ENCODE measurements around the gene WDR72. TPM values are rescaled to one million over a fixed set of nuclear protein-coding genes. Genes with fewer than 3 reads are reported as not detected.

The WDR72 gene
- total RNA-seq, 1 experiment from 2014 or later = not detected

DNA sequence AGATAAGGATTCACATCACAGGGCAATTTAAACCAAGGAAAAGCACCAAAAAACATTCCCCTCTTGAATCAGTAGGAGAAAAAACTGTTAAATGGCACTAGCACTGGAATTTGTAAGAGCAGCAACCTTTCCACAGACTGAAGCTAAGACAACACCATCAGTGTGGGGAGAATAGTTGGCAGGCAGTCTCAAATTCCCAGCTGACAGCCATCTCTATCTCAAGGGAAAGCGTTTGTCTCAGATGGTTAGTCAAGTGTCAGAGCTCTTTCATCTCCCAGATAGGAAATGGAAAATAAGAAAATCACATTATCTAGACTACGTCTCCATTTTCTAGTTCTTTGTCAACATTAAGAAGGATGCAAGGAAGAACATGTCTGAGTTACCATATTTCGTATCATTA, 228.7 kb downstream of the WDR72 start:
- ChIA-PET CTCF (no interaction called here), POLR2A (no interaction called here)
- intact Hi-C loops (cut with micrococcal nuclease) = no loop called here
- no peak for DNase-seq (ENCODE audit: unreplicated experiment)
- no TSS peak for BruUV-seq (replicated peaks)
- TF ChIP-seq, protein P1, sequence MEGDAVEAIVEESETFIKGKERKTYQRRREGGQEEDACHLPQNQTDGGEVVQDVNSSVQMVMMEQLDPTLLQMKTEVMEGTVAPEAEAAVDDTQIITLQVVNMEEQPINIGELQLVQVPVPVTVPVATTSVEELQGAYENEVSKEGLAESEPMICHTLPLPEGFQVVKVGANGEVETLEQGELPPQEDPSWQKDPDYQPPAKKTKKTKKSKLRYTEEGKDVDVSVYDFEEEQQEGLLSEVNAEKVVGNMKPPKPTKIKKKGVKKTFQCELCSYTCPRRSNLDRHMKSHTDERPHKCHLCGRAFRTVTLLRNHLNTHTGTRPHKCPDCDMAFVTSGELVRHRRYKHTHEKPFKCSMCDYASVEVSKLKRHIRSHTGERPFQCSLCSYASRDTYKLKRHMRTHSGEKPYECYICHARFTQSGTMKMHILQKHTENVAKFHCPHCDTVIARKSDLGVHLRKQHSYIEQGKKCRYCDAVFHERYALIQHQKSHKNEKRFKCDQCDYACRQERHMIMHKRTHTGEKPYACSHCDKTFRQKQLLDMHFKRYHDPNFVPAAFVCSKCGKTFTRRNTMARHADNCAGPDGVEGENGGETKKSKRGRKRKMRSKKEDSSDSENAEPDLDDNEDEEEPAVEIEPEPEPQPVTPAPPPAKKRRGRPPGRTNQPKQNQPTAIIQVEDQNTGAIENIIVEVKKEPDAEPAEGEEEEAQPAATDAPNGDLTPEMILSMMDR (IDR thresholded peaks at IDR 0.05; ENCODE audit: unreplicated experiment) = no peak
- H3K36me3 Mint-ChIP-seq (ENCODE audit: insufficient read depth, unreplicated experiment) = no peaks in the 10 kb centered on the region
- no peak overlapping the region for H3K27ac Mint-ChIP-seq (ENCODE audit: low read depth, unreplicated experiment)
- no peak overlapping the region for H3K4me3 Mint-ChIP-seq (ENCODE audit: unreplicated experiment)
- peaks cover 7% of the 10 kb centered on the region for H3K9me3 Mint-ChIP-seq (ENCODE audit: unreplicated experiment)
- no peaks in the 10 kb centered on the region for H3K27me3 Mint-ChIP-seq (ENCODE audit: insufficient read depth, unreplicated experiment)
- H3K4me1 Mint-ChIP-seq (ENCODE audit: insufficient read depth, unreplicated experiment) = no peaks in the 10 kb centered on the region

DNA sequence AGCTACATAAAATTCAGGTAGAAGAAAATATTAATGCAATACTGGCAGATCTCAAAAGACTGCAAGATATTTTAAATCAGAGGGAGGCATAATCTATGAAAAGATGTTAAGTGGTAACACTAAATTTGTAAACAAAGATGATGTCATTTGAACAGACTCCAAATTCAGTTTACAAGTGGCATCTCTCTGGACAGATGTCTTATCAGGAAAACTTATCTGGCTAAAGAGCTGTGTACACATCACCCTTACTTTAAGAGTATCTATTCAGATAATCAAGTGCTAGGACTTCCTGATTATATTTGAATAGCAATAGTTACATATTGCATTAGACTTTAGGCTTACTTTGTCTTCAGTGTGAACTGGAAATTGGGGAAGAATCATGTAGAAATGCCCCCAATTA, 231.5 kb downstream of the WDR72 start:
- intact Hi-C loops (cut with micrococcal nuclease) = no loop called here
- no peak for DNase-seq (ENCODE audit: unreplicated experiment)
- peaks cover 7% of the 10 kb centered on the region for H3K9me3 Mint-ChIP-seq (ENCODE audit: unreplicated experiment)
- H3K4me1 Mint-ChIP-seq (ENCODE audit: insufficient read depth, unreplicated experiment) = no peaks in the 10 kb centered on the region
- H3K27ac Mint-ChIP-seq (ENCODE audit: low read depth, unreplicated experiment) = no peak overlapping the region
- TF ChIP-seq, protein P1 (IDR thresholded peaks at IDR 0.05; ENCODE audit: unreplicated experiment) = no peak
- POLR2A ChIA-PET = no interaction called here
- no peaks in the 10 kb centered on the region for H3K27me3 Mint-ChIP-seq (ENCODE audit: insufficient read depth, unreplicated experiment)
- CTCF ChIA-PET = no interaction called here
- no peak overlapping the region for H3K4me3 Mint-ChIP-seq (ENCODE audit: unreplicated experiment)
- no TSS peak for BruUV-seq (replicated peaks)
- H3K36me3 Mint-ChIP-seq (ENCODE audit: insufficient read depth, unreplicated experiment) = no peaks in the 10 kb centered on the region

DNA sequence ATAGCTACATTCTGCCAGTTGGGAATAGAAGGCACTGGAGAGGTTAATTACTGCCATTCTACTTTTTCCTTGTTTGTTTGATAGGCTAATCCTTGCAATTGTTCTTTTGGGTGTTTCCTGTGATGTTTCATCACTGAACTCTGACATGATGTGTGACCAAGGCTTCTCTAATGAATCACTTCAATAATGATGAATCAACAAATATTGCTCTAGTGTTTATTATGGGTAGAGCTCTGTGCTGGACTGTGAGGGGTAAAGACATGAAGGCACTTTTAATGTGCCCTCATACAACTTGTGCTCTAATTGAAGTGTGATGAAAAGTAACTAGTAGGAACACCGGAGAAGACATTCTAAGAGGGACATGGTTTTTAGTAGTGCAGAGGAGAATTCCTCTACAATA, 233.6 kb downstream of the WDR72 start:
- Mint-ChIP-seq H3K9me3 (ENCODE audit: unreplicated experiment) (no peaks in the 10 kb centered on the region), H3K4me3 (ENCODE audit: unreplicated experiment) (no peak overlapping the region), H3K27me3 (ENCODE audit: insufficient read depth, unreplicated experiment) (no peaks in the 10 kb centered on the region), H3K36me3 (ENCODE audit: insufficient read depth, unreplicated experiment) (no peaks in the 10 kb centered on the region), H3K27ac (ENCODE audit: low read depth, unreplicated experiment) (no peak overlapping the region), H3K4me1 (ENCODE audit: insufficient read depth, unreplicated experiment) (no peaks in the 10 kb centered on the region)
- TF ChIP-seq, protein P1 (IDR thresholded peaks at IDR 0.05; ENCODE audit: unreplicated experiment) = no peak
- intact Hi-C loops (cut with micrococcal nuclease) = no loop called here
- DNase-seq (ENCODE audit: unreplicated experiment) = no peak
- ChIA-PET CTCF (interaction anchor here (0.7 to 1.1 kb wide), 2 partner anchors 8 to 744 kb away, joined by 3 read pairs; no protein-coding TSS in a partner anchor), POLR2A (no interaction called here)
- BruUV-seq (replicated peaks) = no TSS peak

DNA sequence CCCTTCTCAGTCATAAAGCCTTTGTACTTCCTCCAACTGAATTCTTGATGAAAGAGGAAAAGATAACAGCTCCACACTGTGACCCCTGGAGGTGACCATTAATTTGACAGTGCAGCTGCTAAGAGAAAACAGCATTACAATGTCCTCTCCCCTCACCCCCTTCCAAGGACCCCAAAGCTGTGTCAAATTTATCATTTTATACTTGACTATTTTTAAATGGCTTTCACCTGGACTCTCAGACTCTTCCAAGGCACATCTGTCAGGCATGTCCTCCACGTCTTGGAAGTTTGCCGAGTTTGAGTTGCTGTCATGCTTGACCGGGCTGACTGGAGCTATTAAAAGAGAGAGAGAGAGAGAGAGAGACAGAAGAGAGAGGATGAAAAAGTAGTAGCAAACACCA, 236.5 kb downstream of the WDR72 start:
- ChIA-PET POLR2A (no interaction called here), CTCF (no interaction called here)
- TF ChIP-seq, protein P1 (IDR thresholded peaks at IDR 0.05; ENCODE audit: unreplicated experiment) = no peak
- no peaks in the 10 kb centered on the region for H3K9me3 Mint-ChIP-seq (ENCODE audit: unreplicated experiment)
- BruUV-seq (replicated peaks) = no TSS peak
- H3K36me3 Mint-ChIP-seq (ENCODE audit: insufficient read depth, unreplicated experiment) = no peaks in the 10 kb centered on the region
- no peaks in the 10 kb centered on the region for H3K27me3 Mint-ChIP-seq (ENCODE audit: insufficient read depth, unreplicated experiment)
- DNase-seq (ENCODE audit: unreplicated experiment) = peak; percentile 1
- no peak overlapping the region for H3K4me3 Mint-ChIP-seq (ENCODE audit: unreplicated experiment)
- intact Hi-C loops (cut with micrococcal nuclease) = no loop called here
- no peak overlapping the region for H3K27ac Mint-ChIP-seq (ENCODE audit: low read depth, unreplicated experiment)
- H3K4me1 Mint-ChIP-seq (ENCODE audit: insufficient read depth, unreplicated experiment) = no peaks in the 10 kb centered on the region

Measured in MCF 10A (cell line).